GM20000 (cell line): ENCODE measurements around the gene GSTA5.
"Not testable (repeated sequence)": the region's sequence is repeated elsewhere in the genome, so short reads cannot be mapped to it uniquely, and the experiment has no call there.

ENCODE experiments used
- DNase-seq: peaks from one replicate; pipeline ENCODE4 v3.0.0; 2012; ENCODE audit warnings: low spot score
- TF ChIP-seq, protein P1 (sequence below): IDR thresholded peaks from 2 replicates; pipeline ENCODE4 v1.5.1; 2012; ENCODE audit warnings: mild to moderate bottlenecking, control low read depth; ENCODE audit errors: extremely low read depth, missing control alignments

GSTA5 gene

DNA sequence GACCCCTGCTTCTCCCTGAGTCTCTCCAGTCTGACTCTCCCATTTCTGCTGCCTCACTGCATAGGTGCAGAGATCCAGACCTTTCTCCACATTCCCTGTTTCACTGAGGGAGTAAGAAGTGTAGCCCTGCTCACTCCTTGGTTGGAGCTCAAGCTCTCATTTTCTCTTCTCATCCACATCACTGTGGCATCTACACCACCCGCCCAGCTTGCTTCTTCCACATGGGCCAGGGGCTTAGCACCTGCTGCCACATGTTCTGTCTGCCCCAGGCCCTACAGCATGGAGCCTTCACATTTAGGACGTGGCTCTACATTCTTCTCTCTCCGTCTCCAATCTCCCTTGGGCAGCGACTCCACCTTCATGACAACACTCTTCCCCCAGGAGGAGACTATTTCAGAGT, 8.5 kb upstream of the GSTA5 start:
- DNase-seq: no peak
- TF ChIP-seq, protein P1, sequence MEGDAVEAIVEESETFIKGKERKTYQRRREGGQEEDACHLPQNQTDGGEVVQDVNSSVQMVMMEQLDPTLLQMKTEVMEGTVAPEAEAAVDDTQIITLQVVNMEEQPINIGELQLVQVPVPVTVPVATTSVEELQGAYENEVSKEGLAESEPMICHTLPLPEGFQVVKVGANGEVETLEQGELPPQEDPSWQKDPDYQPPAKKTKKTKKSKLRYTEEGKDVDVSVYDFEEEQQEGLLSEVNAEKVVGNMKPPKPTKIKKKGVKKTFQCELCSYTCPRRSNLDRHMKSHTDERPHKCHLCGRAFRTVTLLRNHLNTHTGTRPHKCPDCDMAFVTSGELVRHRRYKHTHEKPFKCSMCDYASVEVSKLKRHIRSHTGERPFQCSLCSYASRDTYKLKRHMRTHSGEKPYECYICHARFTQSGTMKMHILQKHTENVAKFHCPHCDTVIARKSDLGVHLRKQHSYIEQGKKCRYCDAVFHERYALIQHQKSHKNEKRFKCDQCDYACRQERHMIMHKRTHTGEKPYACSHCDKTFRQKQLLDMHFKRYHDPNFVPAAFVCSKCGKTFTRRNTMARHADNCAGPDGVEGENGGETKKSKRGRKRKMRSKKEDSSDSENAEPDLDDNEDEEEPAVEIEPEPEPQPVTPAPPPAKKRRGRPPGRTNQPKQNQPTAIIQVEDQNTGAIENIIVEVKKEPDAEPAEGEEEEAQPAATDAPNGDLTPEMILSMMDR: no peak

DNA sequence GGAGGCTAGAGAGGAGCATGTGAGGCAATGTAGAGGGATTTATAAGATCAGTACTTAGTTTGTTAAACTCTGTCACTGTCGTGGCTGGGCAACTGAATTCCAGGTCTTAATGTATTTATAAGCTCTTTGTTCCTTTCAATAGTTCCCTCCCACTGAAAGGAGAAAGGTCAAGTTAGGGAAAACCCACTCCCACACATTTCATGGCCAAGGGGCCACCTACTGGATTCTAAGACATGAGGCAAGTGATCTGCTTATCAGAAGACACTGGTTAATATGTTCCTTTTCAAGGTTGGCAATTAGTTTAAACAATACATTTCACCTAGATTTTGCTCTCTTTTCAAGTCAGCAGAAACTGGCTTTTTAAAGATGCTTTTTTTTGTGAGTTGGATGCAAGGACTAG, 5.4 kb upstream of the GSTA5 start:
- TF ChIP-seq, protein P1: no peak
- no peak for DNase-seq

DNA sequence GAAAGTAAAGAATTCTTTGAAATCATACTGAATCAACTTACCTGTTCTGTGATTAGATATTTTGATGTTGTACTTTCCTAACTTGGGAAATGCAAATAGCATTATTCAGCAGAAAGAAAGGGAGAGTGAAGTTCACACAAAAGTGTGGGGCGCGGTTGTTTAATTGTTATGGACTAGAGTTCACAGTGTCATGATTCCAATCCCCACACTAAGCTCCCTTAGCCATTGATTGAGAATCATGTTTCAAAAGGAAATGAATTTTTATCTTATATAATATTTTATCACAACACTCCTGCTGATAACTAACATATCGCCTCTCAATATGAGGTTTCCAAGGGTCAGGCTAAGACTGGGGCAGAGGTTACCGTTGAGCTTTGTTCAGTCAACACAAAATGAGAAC, 3.0 kb upstream of the GSTA5 start:
- DNase-seq: no peak
- TF ChIP-seq, protein P1: no peak

DNA sequence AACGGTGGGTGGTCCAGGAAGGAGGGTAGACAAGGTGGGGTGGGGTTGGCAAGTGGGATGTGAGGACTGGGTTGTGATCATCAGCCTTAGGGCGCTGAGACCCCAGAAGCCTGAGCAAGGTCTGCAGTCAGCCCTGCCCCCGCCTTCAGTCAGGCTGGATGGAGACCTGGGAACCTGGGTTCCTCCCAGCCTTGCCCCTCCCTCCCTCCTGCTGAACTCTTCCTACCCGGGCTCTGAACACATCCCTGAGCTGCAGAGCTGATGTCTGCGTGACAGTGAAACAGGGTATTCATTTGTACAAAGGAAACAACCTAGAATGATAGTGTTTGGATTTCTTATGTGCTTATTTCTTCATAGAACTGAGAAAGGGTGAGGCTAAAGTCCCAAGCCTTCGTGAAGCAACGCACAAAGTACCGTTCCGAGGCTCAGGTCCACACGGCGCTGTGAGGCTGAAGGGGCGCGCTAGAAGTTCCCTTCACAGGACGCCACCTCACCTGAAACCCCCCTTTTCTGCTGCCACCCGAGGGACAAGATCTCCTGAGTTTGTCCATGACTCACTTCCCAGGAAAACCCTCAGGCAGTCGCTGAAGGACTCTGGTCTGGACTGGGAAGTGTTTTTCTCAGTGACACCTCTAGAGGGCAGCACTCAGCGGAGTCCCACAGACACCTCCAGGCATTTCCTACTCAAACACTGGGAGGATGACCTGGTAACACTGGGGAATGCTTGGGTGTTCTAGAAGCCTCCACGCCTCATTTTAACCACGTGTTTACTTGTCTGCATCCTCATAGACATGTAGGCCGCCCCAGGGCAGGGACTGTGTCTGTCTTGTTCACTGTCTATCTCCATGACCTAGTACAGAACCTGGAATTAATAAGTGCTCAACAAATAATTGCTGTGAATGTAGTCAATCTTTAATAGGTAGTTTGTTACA, 1.2 kb downstream of the GSTA5 start:
- TF ChIP-seq, protein P1: peak; percentile 56
- peak; percentile 70 for DNase-seq

DNA sequence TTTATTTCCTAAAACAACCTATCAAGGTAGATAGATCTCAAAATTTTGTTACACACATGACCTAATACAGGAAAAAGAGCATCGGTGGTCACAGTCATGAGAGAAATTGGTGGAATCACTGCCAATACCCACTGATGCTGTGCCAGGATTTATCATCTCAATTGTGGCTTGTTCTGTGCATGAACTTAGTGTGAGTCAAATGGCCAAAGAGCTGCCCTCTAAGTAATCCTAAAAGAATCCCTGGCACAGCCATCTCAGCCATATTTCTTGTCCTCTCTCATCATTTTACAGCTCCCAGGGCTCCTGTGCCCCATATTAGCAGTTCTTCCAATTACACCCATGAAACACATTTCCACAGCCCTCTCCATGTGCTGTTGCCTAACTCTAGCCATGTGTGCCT, 6.1 kb downstream of the GSTA5 start:
- TF ChIP-seq, protein P1: no peak
- DNase-seq: no peak

DNA sequence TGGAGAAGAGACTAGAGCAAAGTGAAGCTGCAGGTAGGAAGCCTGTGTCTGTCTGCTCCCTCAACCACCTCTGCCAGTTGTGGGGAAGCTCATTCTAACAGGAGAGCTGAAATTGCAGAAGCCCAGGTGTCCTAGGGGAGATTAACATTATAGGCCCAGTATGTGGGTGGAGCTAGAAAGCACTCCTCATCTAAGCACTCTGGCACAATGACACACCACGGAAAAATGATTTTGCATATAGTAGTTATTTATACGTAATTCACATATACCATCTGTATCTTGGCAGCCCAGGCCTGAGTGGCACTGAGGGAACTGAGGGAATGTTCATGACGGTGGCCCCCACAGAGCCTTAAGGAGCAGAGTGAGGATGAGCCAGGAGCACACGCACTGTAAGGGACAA, 9.7 kb downstream of the GSTA5 start:
- DNase-seq: not testable (repeated sequence)

DNA sequence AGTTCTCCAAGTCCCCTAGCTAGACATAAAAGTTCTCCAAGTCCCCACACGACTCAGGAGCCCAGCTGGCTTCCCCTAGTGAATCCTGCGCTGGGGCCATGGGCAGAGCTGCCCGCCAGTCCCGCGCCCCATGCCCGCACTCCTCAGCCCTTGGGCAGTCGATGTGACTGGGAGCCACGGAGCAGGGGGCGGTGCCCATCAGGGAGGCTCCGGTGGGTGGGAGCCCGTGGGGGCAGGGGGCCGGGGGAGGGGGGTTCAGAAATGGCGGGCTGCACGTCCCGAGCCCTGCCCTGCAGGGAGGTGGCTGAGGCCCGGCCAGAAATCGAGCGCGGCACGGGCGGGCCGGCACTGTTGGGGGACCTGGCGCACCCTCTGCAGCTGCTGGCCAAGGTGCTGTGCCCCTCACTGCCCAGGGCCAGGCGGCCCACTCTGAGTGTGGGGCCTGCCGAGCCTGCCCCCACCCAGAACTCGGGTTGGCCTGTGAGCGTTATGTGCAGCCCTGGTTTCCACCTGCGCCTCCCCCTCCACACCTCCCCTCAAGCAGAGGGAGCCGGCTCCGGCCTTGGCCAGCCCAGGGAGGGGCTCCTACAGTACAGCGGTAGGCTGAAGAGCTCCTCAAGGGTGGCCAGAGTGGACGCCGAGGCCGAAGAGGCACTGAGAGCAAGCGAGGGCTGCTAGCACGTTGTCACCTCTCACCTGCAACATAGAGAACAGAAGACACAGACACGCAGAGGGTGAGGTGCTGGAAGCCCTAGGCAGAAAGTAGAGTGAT, 11.4 kb downstream of the GSTA5 start:
- DNase-seq: no peak
- TF ChIP-seq, protein P1: no peak

DNA sequence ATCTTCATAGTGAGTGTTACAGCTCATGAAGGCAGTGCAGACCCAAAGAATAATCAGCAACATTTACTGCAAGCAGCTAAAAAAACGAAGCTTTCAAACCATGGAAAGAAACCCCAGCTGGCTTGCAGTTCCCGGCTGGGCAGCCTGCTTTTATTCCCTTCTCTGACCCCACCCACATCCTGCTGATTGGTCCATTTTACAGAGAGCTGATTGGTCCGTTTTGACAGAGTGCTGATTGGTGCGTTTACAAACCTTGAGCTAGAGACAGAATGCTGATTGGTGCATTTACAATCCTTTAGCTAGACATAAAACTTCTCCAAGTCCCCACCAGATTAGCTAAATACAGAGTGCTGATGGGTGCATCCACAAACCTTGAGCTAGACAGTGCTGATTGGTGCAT, 12.0 kb downstream of the GSTA5 start:
- not testable (repeated sequence) for DNase-seq

DNA sequence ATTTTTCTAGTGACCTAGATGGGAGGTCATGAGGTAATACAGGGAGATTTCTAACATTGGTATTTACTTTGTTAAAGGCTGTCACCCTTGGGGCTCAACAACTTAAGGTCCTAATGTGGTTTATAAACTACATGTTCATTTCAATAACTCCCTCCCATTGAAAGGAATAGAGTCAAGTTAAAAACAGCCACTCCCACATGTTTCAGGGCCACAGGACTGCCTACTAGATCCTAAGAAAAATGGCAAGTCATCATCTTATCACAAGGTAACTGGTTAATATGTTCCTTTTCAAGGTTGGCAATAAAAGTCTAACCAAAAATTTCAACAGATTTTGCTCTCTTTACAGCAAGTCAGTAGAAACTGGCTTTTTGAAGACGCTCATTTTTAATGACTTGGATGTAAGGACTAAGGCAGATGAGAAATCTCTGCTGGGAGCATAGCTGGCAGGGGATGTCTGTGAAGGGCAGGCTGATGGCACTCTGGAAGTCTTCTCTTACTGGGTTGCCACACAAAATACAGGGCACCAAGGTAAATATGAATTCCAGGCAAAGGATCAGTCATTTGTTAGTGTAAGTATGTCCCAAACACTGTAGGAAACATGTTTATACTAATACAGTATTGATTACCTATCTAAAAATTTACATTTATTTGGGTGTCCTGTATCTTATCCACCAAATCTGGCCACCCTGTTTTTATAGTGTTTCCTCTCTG, 13.4 kb downstream of the GSTA5 start:
- DNase-seq: not testable (repeated sequence)
